AML-193 (cell line): ENCODE data around the gene PHYKPL.
A peak's percentile ranks its signal among the peaks of the same experiment; 100 is the strongest.
"Not testable (repeated sequence)": the region's sequence is repeated elsewhere in the genome, so short reads cannot be mapped to it uniquely, and the experiment has no call there.

Experiments used
- DNase-seq, 2 experiments: peaks; one replicate each; lab custom pipeline; 2025; lab: John Stamatoyannopoulos, UW

Gene PHYKPL

DNA sequence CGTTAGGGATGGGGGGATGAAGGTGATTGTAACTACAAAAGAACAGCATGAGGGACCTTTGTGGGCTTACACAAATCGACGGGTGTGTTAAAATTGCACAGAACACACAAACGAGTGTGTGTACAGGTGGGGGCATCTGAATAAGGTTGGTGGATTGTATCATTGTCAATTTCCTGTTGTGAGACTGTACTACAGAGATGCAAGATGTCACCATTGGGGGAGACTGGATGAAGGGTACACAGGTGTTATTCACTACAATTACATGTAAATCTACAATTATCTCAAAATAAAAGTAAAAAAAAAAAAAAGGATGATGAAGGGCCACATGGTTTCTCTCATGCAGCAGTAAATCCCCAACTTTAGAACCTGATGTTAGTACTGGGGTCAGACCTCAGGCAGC lies 31.4 kb upstream of the PHYKPL start:
- DNase-seq: no peak

DNA sequence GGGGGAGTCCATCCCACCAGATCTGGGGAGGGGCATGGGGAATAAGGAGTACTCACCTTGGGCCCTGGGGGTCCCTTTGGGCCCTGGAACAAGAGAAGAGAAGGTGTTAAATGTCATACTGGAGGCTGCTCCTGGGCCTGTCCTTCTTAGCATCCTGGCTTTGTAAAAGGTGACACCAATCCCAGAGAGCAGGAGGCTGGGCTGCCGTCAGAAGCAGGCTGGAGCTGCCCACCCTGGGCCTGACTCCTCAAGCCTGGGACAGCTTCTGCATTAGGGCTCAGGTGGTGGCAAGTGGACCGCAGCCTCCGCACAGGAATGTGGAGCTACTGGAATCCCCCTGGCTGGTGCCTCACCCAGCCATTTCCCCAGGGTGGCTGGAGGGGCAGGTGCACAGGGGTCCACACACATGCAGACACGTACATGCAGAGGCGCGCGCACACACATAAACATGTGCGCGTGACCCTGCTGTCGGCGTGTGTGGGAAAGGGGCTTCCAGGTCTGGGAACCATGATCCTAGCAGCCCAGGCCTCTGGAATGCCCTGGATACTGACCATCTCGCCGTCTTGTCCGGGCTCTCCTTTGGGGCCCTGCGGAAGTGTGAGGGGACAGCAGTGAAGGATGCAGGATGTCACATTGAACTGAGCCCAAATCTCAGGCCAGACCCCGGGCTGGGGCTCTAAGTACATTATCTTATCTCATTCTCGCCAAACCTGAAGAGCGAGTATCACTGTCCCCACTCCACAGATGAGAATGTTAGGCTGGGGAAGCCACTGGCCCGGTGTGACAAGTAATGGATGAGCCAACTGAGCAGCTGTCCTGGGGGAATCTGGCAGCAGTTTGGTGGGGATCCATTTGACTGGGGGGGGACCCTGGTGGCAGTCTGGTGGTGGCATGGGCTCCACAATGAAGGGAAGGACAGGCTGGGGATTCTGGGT lies 29.3 kb upstream of the PHYKPL start:
- DNase-seq: no peak

DNA sequence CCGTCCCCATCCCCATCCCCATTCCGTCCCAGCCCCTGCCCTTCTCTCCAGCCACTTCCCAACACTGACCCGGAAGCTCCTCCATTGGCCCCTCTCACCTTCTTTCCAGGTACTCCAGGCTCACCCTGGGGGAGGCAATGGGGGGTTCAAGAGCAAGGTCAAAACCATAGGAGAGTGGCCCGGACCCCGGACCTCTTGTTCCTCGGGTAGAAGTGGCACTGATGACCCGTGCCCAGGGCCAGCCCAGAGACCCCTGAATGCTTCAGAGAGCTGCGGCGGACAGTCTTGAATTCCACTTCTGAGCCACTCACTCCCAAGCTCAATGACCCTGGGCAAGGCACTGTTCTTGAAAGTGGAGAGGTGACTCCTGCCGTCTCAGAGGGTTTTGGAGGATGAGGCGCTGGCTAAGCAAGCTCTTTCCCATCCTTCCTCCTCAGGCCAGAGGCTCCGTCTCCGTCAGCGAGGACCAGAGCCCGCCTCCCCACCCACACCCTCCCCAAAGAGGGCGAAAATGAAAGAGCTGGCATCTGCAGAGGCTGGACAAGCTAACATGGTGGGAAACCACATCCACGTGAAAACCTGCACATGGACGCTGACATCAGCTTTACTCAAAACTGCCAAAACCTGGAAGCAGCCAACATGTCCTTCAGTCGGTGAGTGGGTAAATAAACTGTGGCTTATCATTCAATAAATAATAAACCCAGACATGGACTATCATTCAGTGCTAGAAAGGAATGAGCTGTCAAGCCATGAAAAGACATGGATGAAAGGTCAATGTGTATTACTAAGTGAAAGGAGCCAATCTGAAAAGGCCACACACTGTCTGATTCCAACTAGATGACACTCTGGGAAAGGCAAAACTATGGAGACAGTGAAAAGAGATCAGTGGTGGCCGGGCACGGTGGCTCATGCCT lies 27.3 kb upstream of the PHYKPL start:
- no peak for DNase-seq

DNA sequence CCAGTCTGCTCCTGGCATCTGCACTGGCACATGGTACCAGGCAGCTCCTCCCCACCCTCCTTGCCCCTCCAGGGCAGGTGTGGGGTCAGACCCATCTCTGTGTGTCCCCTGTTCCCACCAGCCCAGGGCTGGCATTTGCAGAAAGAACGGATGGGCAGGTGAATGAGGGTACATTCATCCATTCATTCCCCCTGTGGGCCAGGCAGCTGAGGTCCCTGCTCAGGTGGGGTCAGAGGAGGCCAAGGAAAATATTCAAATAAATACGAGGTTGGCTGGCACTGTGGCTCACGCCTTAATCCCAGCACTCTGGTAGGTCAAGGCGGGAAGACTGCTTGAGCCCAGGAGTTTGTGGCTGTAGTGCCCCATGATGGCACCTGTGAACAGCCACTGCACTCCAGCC lies 25.0 kb upstream of the PHYKPL start:
- no peak for DNase-seq

DNA sequence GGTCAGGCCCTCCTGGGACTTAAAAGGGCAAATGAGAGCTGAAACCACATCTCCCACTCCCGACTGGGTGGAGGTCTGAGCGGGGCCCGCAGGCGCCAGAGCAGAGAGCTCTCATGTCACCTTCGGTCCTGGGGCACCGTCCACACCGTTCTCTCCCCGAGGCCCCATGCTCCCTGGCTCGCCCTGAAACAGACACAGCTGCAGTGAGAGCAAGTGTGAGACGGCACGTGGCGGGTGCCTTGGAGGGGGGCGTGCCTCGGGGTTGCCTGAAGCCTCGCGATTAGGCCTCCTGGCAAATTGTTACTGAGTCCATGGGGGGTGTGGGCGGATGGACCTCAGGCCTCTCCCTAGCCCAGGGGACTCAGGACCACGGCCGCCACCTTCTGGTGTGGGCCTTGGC lies 24.1 kb upstream of the PHYKPL start:
- no peak for DNase-seq

DNA sequence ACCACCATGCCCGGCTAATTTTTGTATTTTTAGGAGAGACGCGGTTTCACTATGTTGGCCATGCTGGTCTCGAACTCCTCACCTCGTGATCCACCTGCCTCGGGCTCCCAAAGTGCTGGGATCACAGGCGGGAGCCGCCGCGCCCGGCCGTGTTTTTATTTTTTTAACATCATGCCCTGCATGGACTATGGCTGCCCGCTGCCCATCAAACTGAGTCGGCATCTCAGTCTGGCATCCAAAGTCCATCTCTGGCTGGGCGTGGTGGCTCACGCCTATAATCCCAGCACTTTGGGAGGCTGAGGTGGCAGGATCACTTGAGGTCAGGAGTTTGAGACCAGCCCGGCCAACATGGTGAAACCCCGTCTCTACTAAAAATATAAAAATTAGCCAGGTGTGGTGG lies 21.0 kb upstream of the PHYKPL start:
- not testable (repeated sequence) for DNase-seq

DNA sequence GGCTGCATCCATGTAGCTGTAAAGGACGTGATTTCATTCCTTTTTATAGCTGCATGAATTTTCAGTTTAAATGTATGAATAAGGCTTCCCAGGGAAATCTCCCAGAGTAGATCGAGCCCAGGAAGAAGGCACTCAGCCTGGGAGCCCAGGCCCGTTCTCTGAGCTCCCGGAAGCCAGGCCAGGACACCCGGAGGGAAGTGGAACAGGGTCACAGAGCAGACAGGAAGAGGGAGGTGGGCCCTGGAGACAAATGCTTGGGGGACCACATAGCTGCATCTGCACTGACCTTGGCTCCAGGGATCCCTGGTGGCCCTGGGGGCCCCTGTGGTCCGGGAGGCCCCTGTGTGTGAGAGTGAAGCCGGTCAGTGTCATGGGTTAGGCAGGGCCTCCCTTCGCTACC lies 19.7 kb upstream of the PHYKPL start:
- no peak for DNase-seq

DNA sequence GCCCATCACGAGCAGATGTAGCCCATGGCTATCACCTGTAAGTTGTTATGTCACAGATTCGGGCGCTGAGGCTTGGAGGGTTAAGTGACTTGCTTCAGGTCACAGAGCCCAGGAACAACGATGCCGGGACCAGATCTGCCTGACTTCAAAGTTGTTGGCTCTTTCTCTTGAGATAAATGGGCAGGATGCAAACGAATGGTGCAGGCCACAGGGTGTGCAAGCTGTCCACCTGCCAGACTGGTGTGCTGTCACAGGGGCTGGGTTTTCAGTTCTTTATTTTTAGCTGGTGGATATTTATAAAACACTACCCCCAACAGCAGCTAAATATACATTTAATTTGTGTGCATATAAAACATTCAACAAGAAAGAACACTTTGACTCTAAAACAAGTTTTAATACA lies 17.7 kb upstream of the PHYKPL start:
- no peak for DNase-seq

DNA sequence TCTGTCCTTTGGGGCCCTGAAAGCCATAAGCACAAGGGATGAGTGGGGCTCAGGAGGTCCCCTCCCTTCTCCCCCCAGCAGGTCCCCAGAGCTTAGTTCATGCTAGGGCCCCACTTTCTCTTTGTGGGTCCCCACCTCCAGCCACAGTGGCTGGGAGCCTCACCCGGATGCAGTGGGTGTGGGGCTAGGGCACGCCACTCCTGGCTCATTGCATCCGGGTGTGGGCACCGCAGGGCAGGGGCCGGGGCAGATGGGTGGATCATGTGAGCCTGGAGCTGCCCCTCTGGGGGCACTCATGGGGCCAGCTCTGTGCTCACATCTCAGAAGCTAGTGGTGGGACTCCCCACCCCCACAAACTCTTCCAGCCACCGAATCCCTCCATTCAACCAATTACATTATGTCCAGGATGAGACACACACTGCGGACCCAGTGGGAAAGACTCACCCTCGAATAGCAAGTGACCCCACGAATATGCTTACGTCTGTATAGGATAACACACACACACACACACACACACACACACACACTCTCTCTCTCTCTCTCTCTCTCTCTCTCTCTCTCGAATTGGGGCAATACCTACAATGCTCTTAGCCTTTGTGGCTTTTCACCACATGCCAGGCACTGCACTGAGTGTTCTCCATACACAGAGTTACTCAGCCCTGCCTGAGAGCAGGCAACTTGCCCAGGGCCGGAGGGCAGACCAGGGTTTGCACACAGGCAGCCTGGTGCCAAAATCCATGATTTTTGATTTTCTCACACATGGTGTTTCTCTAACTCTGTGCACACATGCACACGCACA lies 16.8 kb upstream of the PHYKPL start:
- DNase-seq: no peak

DNA sequence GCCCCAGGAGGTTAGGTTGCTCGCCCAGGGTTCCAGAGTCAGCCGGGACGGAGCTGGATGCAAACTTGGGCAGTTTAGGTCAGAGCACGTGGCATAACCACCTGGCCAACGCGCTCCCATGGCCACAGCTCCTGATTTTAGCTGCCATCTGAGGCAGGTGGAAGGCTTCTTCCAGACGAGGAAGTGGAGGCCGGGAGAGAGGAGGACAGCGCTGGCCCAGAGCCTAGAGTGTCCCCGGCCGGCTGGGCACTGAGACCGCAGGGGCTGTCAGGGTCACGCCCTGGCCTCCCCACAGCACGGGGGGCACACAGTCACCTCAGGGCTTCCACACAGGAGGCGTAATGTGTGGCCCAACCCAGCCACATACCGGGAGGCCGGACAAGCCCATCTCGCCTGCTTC lies 16.1 kb upstream of the PHYKPL start:
- DNase-seq: no peak

DNA sequence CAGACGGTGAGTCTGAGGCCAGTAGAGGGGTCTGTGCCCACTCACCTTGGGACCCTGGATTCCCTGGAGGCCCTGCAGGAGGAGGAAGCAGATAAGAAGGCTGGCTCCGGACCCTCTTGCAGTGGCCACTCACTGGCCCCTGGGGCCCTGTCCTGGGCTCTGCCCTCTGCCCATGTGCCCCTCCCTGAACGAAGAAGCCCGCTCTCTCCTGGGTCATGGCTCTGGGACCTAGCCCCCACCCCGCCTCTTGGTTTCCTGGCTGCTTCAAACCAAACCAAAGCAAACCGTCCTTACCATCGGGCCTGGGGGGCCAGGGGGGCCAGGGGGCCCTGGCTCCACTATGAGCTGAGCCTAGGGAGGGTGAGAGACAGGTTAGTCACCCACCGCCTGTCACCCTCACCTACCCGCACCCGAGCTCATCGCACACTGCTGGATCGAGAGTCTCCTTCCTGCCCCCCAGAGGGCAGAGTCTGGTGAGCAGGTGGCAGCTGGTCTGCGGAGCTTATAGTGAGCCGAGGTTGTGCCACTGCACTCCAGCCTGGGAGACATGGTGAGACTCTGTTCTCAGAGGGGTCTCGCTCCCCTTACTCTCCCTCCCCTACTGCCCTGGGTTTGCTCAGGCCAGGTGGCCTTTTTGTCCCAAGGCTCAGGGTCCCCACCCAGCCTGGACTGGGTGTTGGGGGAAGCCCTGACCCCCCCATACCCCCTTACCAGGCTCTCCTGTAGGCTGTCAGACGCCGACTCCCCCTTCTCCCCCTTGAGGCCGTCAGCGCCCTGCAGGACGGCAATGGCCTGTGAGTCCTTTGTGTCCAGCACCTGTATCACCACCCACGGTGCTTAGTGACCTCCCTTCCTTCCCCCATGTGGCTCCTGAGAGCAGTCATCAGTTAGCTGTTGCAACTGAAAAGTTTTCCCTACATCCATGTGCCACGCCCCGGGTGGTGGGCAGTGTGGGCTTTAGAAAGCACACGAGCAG lies 15.2 kb upstream of the PHYKPL start:
- DNase-seq: no peak

DNA sequence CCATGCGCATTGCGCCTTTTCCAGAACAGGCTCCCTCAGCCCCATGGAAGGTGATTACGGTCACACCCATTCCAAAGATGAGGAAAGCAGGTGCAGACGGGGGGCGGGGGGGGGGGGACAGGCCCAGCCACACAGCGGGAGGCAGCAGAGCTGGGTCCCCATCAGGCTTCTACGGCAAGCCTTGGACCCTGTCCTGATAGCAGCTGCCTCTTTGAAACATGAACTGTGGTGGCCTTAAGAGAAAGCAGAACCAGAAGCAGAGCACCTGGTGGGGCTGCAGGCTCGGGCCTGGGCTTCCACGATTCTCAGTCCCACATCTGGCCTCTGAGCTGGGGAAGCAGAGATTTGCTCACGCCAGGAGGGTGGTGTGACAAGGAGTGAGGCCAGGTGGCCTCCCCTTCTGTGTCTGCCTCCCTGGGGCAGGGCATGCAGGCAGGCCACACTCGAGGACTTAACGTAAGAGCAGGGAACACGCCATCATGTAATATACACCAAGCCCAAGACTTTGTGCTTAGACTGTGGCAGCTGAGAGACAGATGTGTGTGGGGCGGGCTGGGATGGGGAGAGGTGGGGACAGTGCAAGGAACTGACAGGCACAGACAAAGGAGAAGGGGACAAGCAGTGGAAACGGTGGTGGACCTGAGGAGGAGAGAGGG lies 14.2 kb upstream of the PHYKPL start:
- no peak for DNase-seq

DNA sequence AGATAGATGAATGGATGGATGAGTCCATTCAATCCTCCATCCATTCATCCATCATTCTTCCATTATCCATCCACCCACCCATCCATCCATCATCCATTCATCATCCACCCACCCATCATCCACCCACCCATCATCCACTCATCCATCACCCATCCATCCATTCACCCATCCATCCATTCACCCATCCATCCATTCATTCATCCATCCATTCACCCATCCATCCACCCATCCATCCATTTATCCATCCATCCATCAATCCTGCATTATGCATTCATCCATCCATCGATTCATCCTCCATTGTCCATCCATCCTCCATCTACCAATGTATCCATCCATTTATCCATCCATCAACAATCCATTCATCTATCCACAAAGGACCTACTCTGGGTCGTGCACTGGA lies 12.8 kb upstream of the PHYKPL start:
- DNase-seq: no peak

DNA sequence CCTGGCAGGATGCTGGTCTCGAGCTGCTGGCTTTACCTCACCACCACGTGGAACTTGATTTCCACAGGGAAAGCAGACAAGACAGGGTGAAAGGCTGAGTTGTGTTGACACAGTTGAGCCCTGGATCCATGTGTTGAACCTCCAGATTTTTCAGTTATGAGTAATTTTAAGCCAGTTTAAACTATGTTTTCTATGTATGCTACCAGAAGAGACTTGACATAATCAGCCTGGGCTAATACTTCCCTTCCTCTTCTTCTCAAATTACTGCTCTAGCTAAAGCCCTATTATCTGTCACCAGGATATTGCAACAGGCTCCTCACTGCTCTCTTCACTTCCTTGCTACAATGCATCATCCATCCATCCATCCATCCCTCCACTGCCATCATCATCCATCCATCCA lies 12.0 kb upstream of the PHYKPL start:
- DNase-seq: peak; percentile 43 to 45

DNA sequence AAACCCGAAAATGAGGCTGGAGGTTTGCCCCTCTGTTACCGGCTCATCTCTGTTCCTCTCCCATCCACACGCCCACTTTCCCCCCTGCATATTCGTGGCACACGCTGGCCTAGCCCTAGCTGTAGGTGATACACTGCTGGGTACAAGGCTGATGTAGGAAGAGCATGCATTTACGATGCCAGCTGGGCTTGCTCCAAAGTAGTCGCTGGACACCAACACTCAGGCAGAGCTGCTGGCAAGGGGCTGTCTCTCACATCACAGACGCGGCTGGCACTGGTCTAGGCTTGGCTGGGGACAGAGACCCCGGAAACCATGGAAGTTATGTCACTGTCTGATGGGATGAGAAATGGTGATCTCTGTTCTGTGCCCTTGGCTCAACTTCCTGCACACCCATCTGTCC lies 9.8 kb upstream of the PHYKPL start:
- DNase-seq: no peak

DNA sequence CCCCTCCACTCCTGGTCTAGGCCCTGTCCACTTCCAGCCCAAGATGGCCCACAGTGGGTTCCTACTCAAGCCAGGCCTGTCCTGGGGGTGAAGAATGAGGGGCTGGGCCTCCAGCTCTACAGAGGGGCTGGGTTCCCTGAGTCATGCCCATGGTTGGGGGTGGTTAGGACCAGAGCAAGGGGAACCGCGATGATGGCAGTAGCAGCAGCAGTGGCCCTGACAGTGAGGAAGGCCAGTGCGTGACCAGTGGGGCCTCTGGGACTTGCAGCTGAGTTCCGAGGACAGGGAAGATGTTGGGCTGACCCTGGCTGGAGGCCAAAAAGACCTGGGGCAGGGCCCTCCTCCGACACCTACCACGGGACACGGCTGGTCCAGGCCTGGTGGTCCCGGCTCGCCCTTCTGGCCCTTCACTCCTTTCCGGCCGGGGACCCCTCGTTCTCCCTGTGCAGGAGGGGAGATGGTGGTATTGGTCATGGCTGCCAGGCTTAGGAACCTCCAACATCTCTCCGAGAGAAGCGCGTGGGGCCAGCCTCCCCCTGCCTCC lies 9.2 kb upstream of the PHYKPL start:
- DNase-seq: no peak

DNA sequence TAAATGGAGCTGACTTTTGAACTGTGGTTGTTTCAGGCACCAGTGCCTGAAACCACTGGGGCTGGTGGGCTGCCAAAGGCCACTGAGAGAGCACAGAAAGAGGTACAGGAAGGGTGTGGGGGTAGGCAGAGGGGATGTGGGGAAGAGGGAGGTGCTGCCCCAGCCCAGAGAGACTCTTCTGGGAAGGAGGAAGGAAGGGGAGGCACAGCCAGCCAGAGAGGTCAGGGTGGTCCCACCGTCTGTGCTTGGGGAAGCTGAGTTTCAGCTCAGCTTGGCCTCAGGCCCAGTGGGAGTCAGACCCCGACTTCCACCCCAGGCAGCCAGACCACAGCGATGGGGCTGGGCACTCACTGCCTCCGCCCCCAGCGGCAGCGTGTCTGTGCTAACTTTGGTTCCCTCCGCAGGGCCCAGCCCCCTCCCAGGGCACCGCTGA lies 8.6 kb upstream of the PHYKPL start:
- peak; percentile 55 to 59 for DNase-seq

DNA sequence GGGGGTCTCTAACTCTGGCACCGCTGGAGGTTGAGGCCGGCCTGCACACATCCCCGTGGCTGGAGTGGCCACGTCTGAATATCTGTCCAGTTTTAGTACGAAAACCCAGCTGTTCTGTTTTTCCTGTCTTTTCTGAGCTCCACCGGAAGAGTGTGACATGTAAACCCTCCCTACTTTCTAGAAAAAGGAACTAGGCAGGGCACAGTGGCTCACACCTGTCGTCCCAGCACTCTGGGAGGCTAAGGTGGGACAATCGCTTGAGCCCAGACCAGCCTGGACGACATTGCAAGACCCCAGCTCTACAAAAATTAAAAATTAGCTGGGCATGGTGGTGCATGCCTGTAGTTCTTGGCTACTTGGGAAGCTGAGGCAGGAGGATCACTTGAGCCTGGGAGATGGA lies 8.2 kb upstream of the PHYKPL start:
- peak; percentile 43 to 52 for DNase-seq

DNA sequence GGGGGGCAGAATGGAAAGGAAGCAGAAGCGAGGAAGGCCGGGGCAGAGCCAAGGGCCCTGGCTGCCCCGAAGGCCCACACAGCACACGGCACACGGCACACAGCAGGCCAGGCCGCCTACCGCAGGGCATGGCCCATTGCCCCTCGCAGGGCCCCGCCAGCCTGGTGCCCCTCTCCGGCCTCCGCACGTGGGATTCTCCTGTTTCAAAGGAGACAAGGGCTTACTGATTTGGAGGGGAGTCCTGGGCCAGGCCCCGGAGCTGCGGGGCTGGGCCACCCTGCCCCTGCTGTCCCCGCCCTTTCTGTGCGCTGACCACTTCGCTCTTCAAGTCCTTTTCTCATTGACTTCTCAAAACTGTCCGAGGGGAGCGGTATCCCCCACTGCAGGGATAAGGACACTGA lies 7.7 kb upstream of the PHYKPL start:
- no peak for DNase-seq
